ENCODE measurements around the gene MS4A13. TPM values are rescaled to one million over a fixed set of nuclear protein-coding genes. Genes with fewer than 3 reads are reported as not detected.

Gene MS4A13
- total and polyA plus RNA-seq, 10 of the 15 experiments (the other 5 are each of a cell fraction or from before 2014, with no cell fraction given) = not detected

DNA sequence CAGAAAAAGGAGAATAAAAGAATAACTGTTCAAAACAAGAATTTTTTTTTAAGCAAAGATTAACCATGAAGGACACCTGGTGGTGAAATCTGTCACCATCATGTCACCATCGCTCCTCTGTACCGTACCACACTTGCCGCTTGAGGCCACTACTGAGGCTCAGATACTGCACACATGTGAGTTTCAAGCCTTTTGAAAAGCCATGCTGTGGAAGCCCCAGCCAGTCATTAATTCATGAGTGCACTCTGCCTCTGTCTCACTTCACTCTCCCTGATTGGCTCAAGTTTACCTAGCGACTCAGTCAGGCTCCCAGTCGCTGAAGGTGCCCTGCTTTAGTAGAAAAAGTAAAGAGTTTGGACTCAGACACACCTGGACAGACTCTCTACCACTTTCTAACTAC is 29.2 kb upstream of the MS4A13 start:
- no peaks in the 10 kb centered on the region for H4K20me1 ChIP-seq (ENCODE audit: control insufficient read depth, insufficient read depth)
- intact Hi-C loops (cut with micrococcal nuclease; ENCODE audit: unreplicated experiment) (loop anchor here (1.0 to 5.0 kb wide), 6 partner anchors 123 to 270 kb away; partner anchors contain the start of gene MS4A15), in situ Hi-C loops (cut with MboI) (loop anchor here (5.0 kb wide), 1 partner anchor 131 kb away; no protein-coding TSS in a partner anchor)
- POLR2A ChIA-PET = interaction anchor here (1.1 kb wide), 1 partner anchor 120 kb away, joined by 4 read pairs; no protein-coding TSS in a partner anchor
- DNase-seq (ENCODE audit: low read depth, low spot score) (peak; percentile 86), FAIRE-seq (peak; percentile 89), ATAC-seq (peak; percentile 100)
- 0% methylated on average over 5 of the region's 5 CpGs for WGBS (ENCODE audit: insufficient coverage, insufficient replicate concordance, low lambda C conversion rate, missing lambda C conversion rate)
- BruUV-seq (replicated peaks) = no TSS peak
- no peak overlapping the region for H3K9ac ChIP-seq (ENCODE audit: control insufficient read depth, insufficient read depth, low read length)
- RAD21 ChIA-PET (ENCODE audit: unreplicated experiment) = interaction anchor here (0.6 to 4.4 kb wide), 9 partner anchors 9 to 220 kb away, joined by 3 to 97 read pairs (median 3); no protein-coding TSS in a partner anchor
- no peak overlapping the region for H3K4me3 ChIP-seq
- no peaks in the 10 kb centered on the region for H3K36me3 ChIP-seq (ENCODE audit: control insufficient read depth in 2 of 2, insufficient read depth in 2 of 2, low read length in 1 of 2)
- peak overlapping the region; percentile 86 for H2AFZ ChIP-seq (ENCODE audit: control insufficient read depth, low read depth, low read length)
- peaks cover 4% of the 10 kb centered on the region for H3K9me3 ChIP-seq (replicated peaks; ENCODE audit: control insufficient read depth, insufficient read depth, low read length)
- H3K27me3 ChIP-seq (replicated peaks in 1 of 2; ENCODE audit: control insufficient read depth in 2 of 2, insufficient read depth in 2 of 2, low read length in 1 of 2) = no peaks in the 10 kb centered on the region
- SMC1A ChIA-PET (ENCODE audit: uncharacterized antibody, unreplicated experiment) = interaction anchor here (1.0 to 4.4 kb wide), 13 partner anchors 9 to 223 kb away, joined by 3 to 123 read pairs (median 6); no protein-coding TSS in a partner anchor
- peak overlapping the region; percentile 41; the same call in 1 of the 2 replicates for H3K4me2 ChIP-seq (ENCODE audit: control insufficient read depth, insufficient read depth)
- H3K4me1 ChIP-seq (ENCODE audit: control insufficient read depth, insufficient read depth, low read length) = peaks cover 9% of the 10 kb centered on the region
- H3K79me2 ChIP-seq (ENCODE audit: control insufficient read depth, insufficient read depth, low read length) = no peaks in the 10 kb centered on the region
- CTCF ChIA-PET = interaction anchor here (1.0 to 4.6 kb wide), 15 partner anchors 17 to 277 kb away, joined by 3 to 146 read pairs (median 7); partner anchors contain the start of gene MS4A1
- H3K27ac ChIP-seq (ENCODE audit: control insufficient read depth, insufficient read depth) = no peak overlapping the region
- peak; percentile 93 for TF ChIP-seq RAD21 (IDR thresholded peaks at IDR 0.05; ENCODE audit: insufficient read depth, low read depth, low read length)
- no peak for TF ChIP-seq NFXL1 (IDR thresholded peaks at IDR 0.05; ENCODE audit: borderline replicate concordance)
- TF ChIP-seq KAT2A (conservative IDR thresholded peaks at IDR 0.05; ENCODE audit: control insufficient read depth, low read depth, low read length) = no peak
- peak; percentile 96 for TF ChIP-seq ZNF24 (IDR thresholded peaks at IDR 0.05)
- peak; percentile 67 for TF ChIP-seq MXI1 (IDR thresholded peaks at IDR 0.05; ENCODE audit: low read depth, low read length)
- TF ChIP-seq RELA (IDR thresholded peaks at IDR 0.05; ENCODE audit: borderline replicate concordance, partially characterized antibody) = peak; percentile 36
- peak; percentile 99 for TF ChIP-seq SMC3 (IDR thresholded peaks at IDR 0.05; ENCODE audit: borderline replicate concordance, low read length)
- peak; percentile 51 for TF ChIP-seq RUNX3 (IDR thresholded peaks at IDR 0.05; ENCODE audit: low read length)
- TF ChIP-seq BHLHE40 (IDR thresholded peaks at IDR 0.05; ENCODE audit: borderline replicate concordance in 1 of 2, low read depth in 2 of 2, low read length in 1 of 2) = peak; percentile 13 to 38; a peak in 1 of 4 replicates
- TF ChIP-seq ZNF592 (IDR thresholded peaks at IDR 0.05) = 0 out of 2 replicates have a peak, but pooled peaks have one; percentile 21
- TF ChIP-seq CREB1 (IDR thresholded peaks at IDR 0.05; ENCODE audit: low read depth) = peak; percentile 50; the same call in 1 of the 2 replicates
- TF ChIP-seq, protein P1, sequence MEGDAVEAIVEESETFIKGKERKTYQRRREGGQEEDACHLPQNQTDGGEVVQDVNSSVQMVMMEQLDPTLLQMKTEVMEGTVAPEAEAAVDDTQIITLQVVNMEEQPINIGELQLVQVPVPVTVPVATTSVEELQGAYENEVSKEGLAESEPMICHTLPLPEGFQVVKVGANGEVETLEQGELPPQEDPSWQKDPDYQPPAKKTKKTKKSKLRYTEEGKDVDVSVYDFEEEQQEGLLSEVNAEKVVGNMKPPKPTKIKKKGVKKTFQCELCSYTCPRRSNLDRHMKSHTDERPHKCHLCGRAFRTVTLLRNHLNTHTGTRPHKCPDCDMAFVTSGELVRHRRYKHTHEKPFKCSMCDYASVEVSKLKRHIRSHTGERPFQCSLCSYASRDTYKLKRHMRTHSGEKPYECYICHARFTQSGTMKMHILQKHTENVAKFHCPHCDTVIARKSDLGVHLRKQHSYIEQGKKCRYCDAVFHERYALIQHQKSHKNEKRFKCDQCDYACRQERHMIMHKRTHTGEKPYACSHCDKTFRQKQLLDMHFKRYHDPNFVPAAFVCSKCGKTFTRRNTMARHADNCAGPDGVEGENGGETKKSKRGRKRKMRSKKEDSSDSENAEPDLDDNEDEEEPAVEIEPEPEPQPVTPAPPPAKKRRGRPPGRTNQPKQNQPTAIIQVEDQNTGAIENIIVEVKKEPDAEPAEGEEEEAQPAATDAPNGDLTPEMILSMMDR (IDR thresholded peaks at IDR 0.05 in 2 of 3, conservative IDR thresholded peaks at IDR 0.05 in 1 of 3; ENCODE audit: control insufficient read depth in 2 of 3, extremely low read depth in 1 of 3, insufficient read depth in 1 of 3, low read depth in 3 of 3, low read length in 3 of 3) = peak; percentile 91 to 100 (median 99); a peak in 5 of 6 replicates
- peak; percentile 59; the same call in 1 of the 2 replicates for TF ChIP-seq NBN (IDR thresholded peaks at IDR 0.05)
- peak; percentile 26; the same call in 1 of the 2 replicates for TF ChIP-seq ATF7 (IDR thresholded peaks at IDR 0.05; ENCODE audit: low read depth)
- TF ChIP-seq HSF1 (IDR thresholded peaks at IDR 0.05; ENCODE audit: low read depth, low read length) = no peak
- peak; percentile 78; the same call in 1 of the 2 replicates for TF ChIP-seq SMARCA5 (IDR thresholded peaks at IDR 0.05)
- TF ChIP-seq POU2F2 (IDR thresholded peaks at IDR 0.05; ENCODE audit: borderline replicate concordance, low read depth, low read length) = 0 out of 3 replicates have a peak, but pooled peaks have one; percentile 59
